IMR-90 (cell line): Measurements from ENCODE around the gene TACC2. TPM values are rescaled to one million over a fixed set of nuclear protein-coding genes. Genes with fewer than 3 reads are reported as not detected.
A peak's percentile ranks its signal among the peaks of the same experiment; 100 is the strongest.

Source experiments
- ATAC-seq: fragments of 200-7000 bp; cut with Tn5 transposase; 2 replicates; pipeline ENCODE4 v1.9.1; 2020; ENCODE audit warnings: low read depth, mild to moderate bottlenecking, moderate library complexity
- BruUV-seq: library from RNA; stranded (reverse); fragments of 400-500 nt; replicated peaks from 2 replicates; lab custom pipeline; 2021; lab: Mats Ljungman, UMichigan
- CTCF ChIA-PET: fragments of 300-600 bp; formaldehyde crosslinking; extraction: SDS; loops from one replicate; lab custom pipeline; 2021; ENCODE audit warnings: antibody characterized with exemption; lab: Yijun Ruan, JAX
- POLR2A ChIA-PET: fragments of 300-600 bp; sonication (Branson Sonifier 250); formaldehyde crosslinking; loops from one replicate; lab custom pipeline; 2022; ENCODE audit warnings: antibody characterized with exemption; ENCODE audit not compliant: unreplicated experiment; lab: Charles Lee
- DNase-seq: peaks from one replicate; pipeline ENCODE4 v3.0.0; 2013
- H2AFZ ChIP-seq: replicated peaks from 2 replicates; pipeline ENCODE3; 2013; ENCODE audit warnings: low read length, mild to moderate bottlenecking; ENCODE audit not compliant: poor library complexity
- H2AK5ac ChIP-seq: 2 replicates; pipeline ENCODE4 v1.6.1; 2013; ENCODE audit warnings: low read depth, low read length, inconsistent platforms
- H2AK9ac ChIP-seq: replicated peaks from 2 replicates; pipeline ENCODE3; 2013; ENCODE audit warnings: mild to moderate bottlenecking, low read depth, low read length, moderate library complexity; ENCODE audit not compliant: poor library complexity
- H2BK120ac ChIP-seq: 2 replicates; pipeline ENCODE4 v1.6.1; 2013; ENCODE audit warnings: low read depth, low read length, inconsistent platforms
- H2BK15ac ChIP-seq: 3 replicates; pipeline ENCODE4 v1.6.1; 2013; ENCODE audit warnings: low read depth, low read length, inconsistent platforms
- H2BK20ac ChIP-seq: 2 replicates; pipeline ENCODE4 v1.6.1; 2013; ENCODE audit warnings: low read depth, mild to moderate bottlenecking, inconsistent platforms, low read length, moderate library complexity
- H2BK5ac ChIP-seq: 2 replicates; pipeline ENCODE4 v1.6.1; 2013; ENCODE audit warnings: mild to moderate bottlenecking, low read depth, low read length, inconsistent platforms; ENCODE audit not compliant: poor library complexity, severe bottlenecking
- H3K14ac ChIP-seq: replicated peaks from 2 replicates; pipeline ENCODE4 v1.6.1; 2013; ENCODE audit warnings: low read depth, low read length, inconsistent platforms
- H3K18ac ChIP-seq: 2 replicates; pipeline ENCODE4 v1.6.1; 2013; ENCODE audit warnings: low read depth, low read length, control low read depth
- H3K23ac ChIP-seq: 2 replicates; pipeline ENCODE4 v1.6.1; 2013; ENCODE audit warnings: low read depth, low read length, inconsistent platforms
- H3K27ac ChIP-seq: 2 replicates; pipeline ENCODE4 v1.5.1; 2013; ENCODE audit warnings: mild to moderate bottlenecking, control low read depth, low read length; ENCODE audit not compliant: insufficient read depth
- H3K27me3 ChIP-seq: 2 replicates; pipeline ENCODE4 v1.6.1; 2013; ENCODE audit warnings: low read length; ENCODE audit not compliant: control insufficient read depth, insufficient read depth
- H3K36me3 ChIP-seq: 2 replicates; pipeline ENCODE4 v1.6.1; 2013; ENCODE audit warnings: low read length, mixed read lengths; ENCODE audit not compliant: control insufficient read depth, insufficient read depth
- H3K4ac ChIP-seq: 2 replicates; pipeline ENCODE4 v1.6.1; 2013; ENCODE audit warnings: low read depth, low read length, inconsistent platforms
- H3K4me1 ChIP-seq: 2 replicates; pipeline ENCODE4 v1.6.1; 2013; ENCODE audit warnings: low read length, mixed read lengths; ENCODE audit not compliant: control insufficient read depth, insufficient read depth
- H3K4me2 ChIP-seq: 2 replicates; pipeline ENCODE4 v1.6.1; 2013; ENCODE audit warnings: low read depth, mild to moderate bottlenecking, control low read depth, low read length, moderate library complexity
- H3K4me3 ChIP-seq: 2 replicates; pipeline ENCODE4 v1.5.1; 2013; ENCODE audit warnings: low read depth, mild to moderate bottlenecking, control low read depth, low read length, moderate library complexity; ENCODE audit not compliant: insufficient read depth
- H3K56ac ChIP-seq: 2 replicates; pipeline ENCODE4 v1.6.1; 2013; ENCODE audit warnings: low read length, inconsistent platforms; ENCODE audit not compliant: insufficient read depth; ENCODE audit errors: extremely low read depth
- H3K79me1 ChIP-seq, 2 experiments: 2 replicates each; pipeline ENCODE4 v1.6.1; 2013; ENCODE audit warnings: low read length in 2 of 2, inconsistent platforms in 1 of 2, low read depth in 1 of 2
- H3K9ac ChIP-seq: 2 replicates; pipeline ENCODE4 v1.6.1; 2013; ENCODE audit warnings: low read depth, low read length, control low read depth
- H3K9me1 ChIP-seq: 2 replicates; pipeline ENCODE4 v1.6.1; 2013; ENCODE audit warnings: low read length, inconsistent platforms; ENCODE audit not compliant: insufficient read depth
- H3K9me3 ChIP-seq: 2 replicates; pipeline ENCODE4 v1.6.1; 2013; ENCODE audit warnings: low read length; ENCODE audit not compliant: control insufficient read depth, insufficient read depth
- H4K20me1 ChIP-seq: 2 replicates; pipeline ENCODE4 v1.6.1; 2013; ENCODE audit warnings: low read length, inconsistent platforms; ENCODE audit not compliant: insufficient read depth
- H4K5ac ChIP-seq: 2 replicates; pipeline ENCODE4 v1.6.1; 2013; ENCODE audit warnings: mild to moderate bottlenecking, low read depth, low read length, control low read depth
- H4K8ac ChIP-seq, 2 experiments: 2 replicates each; pipeline ENCODE4 v1.6.1; 2013; ENCODE audit warnings: low read depth in 2 of 2, low read length in 2 of 2, control low read depth in 1 of 2, inconsistent platforms in 1 of 2
- H4K91ac ChIP-seq: 2 replicates; pipeline ENCODE4 v1.6.1; 2013; ENCODE audit warnings: low read depth, low read length, inconsistent platforms; ENCODE audit not compliant: insufficient read depth
- MAFK ChIP-seq: IDR thresholded peaks from 2 replicates; pipeline ENCODE4 v1.6.1; 2012; ENCODE audit warnings: low read depth, low read length, improper control_type of control experiment
- MAZ ChIP-seq: IDR thresholded peaks from 2 replicates; pipeline ENCODE4 v1.6.1; 2012; ENCODE audit warnings: low read depth, mild to moderate bottlenecking, low read length, improper control_type of control experiment, moderate library complexity, borderline replicate concordance
- WGBS, 2 experiments: methylation state at CpG; one replicate each; pipeline versions ENCODE4 v1.1.5 to v1.1.7; 2013; ENCODE audit warnings: missing lambda C conversion rate in 2 of 2; ENCODE audit not compliant: insufficient read length in 1 of 2; ENCODE audit errors: extremely low coverage in 2 of 2; 5-methylcytosine and 5-hydroxymethylcytosine counted together
- dilution Hi-C: fragments of 300-500 bp; cut with HindIII; formaldehyde crosslinking; loops from one replicate; pipeline ENCODE4 v1.14.3; 2018; ENCODE audit warnings: low sequenced_read_pairs; ENCODE audit not compliant: unreplicated experiment
- in situ Hi-C: fragments of 300-500 bp; cut with MboI; formaldehyde crosslinking; loops from 3 replicates; pipeline ENCODE4 v1.14.3; 2019; ENCODE audit warnings: low sequenced_read_pairs, inconsistent platforms, mixed read lengths
- intact Hi-C: fragments of 100-400 bp; cut with micrococcal nuclease; formaldehyde crosslinking; loops from 2 replicates; pipeline ENCODE4 v1.10.0; 2022
- polyA plus RNA-seq, 3 experiments: library from polyadenylated mRNA; depleted of rRNA; stranded (reverse); fragments of >200 nt; gene quantifications; 2 replicates each; pipeline ENCODE4 v1.2.3, GENCODE V29; 2012; ENCODE audit warnings: low replicate concordance in 1 of 3
- total RNA-seq: library from RNA; depleted of rRNA; stranded (reverse); fragments of >200 nt; gene quantifications from 2 replicates; pipeline ENCODE4 v1.2.3, GENCODE V29; 2012

TACC2 gene
- total and polyA plus RNA-seq, 2 of the 4 experiments (the other 2 are of a cell fraction), result 2.9 to 15.4 TPM

GRCh38 chr10:122246830-122247520 lies 258.0 kb downstream of the TACC2 start:
- BruUV-seq, result no TSS peak
- Histone ChIP-seq H4K5ac (no peak overlapping the region), H2BK20ac (no peak overlapping the region), H3K4me3 (no peak overlapping the region), H3K56ac (no peak overlapping the region), H3K9me1 (peaks cover 7% of the 10 kb centered on the region; the same call in 1 of the 2 replicates), H2AFZ (no peak overlapping the region), H3K27ac (no peak overlapping the region), H3K23ac (no peak overlapping the region), H2AK9ac (peak overlapping the region; percentile 19), H3K36me3 (peaks cover 3% of the 10 kb centered on the region; the same call in 1 of the 2 replicates), H2BK120ac (no peak overlapping the region), H3K9ac (no peak overlapping the region), H2BK5ac (no peak overlapping the region), H3K4me1 (no peaks in the 10 kb centered on the region), H4K20me1 (no peaks in the 10 kb centered on the region), H4K91ac (no peak overlapping the region), H3K14ac (no peak overlapping the region), H3K27me3 (no peaks in the 10 kb centered on the region), H3K9me3 (no peaks in the 10 kb centered on the region), H4K8ac (no peak overlapping the region), H3K79me1 (no peaks in the 10 kb centered on the region), H3K18ac (no peak overlapping the region), H3K4me2 (no peak overlapping the region), H3K4ac (no peak overlapping the region), H2AK5ac (no peak overlapping the region), H2BK15ac (no peak overlapping the region)
- DNase-seq, result no peak
- 71% methylated on average over 6 of the region's 11 CpGs; no CpG with 5 or more reads in 1 of the 2 experiments for WGBS, 2 experiments
- ATAC-seq, result no peak
- intact Hi-C loops (no loop called here), in situ Hi-C loops (no loop called here), dilution Hi-C loops (no loop called here)
- no peak for TF ChIP-seq MAFK
- TF ChIP-seq MAZ, result no peak
- CTCF ChIA-PET, result interaction anchor here (1.1 kb wide), 1 partner anchor 21 kb away, joined by 4 read pairs; no protein-coding TSS in a partner anchor
- POLR2A ChIA-PET, result no interaction called here
